Measurements from ENCODE around the gene HK1. TPM values are rescaled to one million over a fixed set of nuclear protein-coding genes. Genes with fewer than 3 reads are reported as not detected.
A peak's percentile ranks its signal among the peaks of the same experiment; 100 is the strongest.
"Not testable (repeated sequence)": the region's sequence is repeated elsewhere in the genome, so short reads cannot be mapped to it uniquely, and the experiment has no call there.

Gene HK1
- total RNA-seq, 1 donor from 2014 or later, result 88.8 TPM

DNA sequence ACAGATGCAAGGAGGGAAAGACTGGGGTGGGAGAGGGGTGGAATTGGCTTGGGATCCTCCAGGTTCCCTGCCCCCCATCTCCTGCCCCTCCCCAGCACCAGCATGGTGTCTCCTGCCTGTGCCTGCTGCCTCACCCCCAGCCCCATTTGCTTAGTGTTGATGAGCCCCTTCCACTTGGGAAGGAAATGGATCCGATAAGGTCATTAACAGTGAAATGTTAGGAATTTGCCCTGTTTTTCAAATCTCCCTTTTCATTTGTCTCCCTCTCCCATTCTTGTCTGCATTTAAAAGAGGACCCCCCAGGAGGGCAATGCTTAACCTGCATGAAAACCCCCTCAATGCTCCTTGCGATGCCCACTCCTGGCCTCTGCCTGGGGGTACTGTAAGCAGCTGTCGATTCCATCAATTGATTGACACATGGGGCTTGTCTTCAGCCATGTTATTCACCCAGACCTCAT lies 51.5 kb downstream of the HK1 start:
- TF ChIP-seq, protein P1, sequence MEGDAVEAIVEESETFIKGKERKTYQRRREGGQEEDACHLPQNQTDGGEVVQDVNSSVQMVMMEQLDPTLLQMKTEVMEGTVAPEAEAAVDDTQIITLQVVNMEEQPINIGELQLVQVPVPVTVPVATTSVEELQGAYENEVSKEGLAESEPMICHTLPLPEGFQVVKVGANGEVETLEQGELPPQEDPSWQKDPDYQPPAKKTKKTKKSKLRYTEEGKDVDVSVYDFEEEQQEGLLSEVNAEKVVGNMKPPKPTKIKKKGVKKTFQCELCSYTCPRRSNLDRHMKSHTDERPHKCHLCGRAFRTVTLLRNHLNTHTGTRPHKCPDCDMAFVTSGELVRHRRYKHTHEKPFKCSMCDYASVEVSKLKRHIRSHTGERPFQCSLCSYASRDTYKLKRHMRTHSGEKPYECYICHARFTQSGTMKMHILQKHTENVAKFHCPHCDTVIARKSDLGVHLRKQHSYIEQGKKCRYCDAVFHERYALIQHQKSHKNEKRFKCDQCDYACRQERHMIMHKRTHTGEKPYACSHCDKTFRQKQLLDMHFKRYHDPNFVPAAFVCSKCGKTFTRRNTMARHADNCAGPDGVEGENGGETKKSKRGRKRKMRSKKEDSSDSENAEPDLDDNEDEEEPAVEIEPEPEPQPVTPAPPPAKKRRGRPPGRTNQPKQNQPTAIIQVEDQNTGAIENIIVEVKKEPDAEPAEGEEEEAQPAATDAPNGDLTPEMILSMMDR (conservative IDR thresholded peaks at IDR 0.05), result no peak
- Mint-ChIP-seq H3K36me3 (ENCODE audit: low read depth) (no peaks in the 10 kb centered on the region), H3K27ac (ENCODE audit: unreplicated experiment) (no peak overlapping the region), H3K4me3 (no peak overlapping the region), H3K9me3 (no peaks in the 10 kb centered on the region), H3K27me3 (ENCODE audit: low read depth) (no peaks in the 10 kb centered on the region), H3K4me1 (peaks cover 57% of the 10 kb centered on the region)
- DNase-seq (ENCODE audit: low read depth, low spot score), result no peak

GRCh38 chr10:69331161-69331560 lies 52.9 kb downstream of the HK1 start:
- Mint-ChIP-seq H3K4me3 (no peak overlapping the region), H3K27ac (ENCODE audit: unreplicated experiment) (no peak overlapping the region), H3K9me3 (no peaks in the 10 kb centered on the region), H3K36me3 (ENCODE audit: low read depth) (no peaks in the 10 kb centered on the region), H3K27me3 (ENCODE audit: low read depth) (no peaks in the 10 kb centered on the region), H3K4me1 (peaks cover 54% of the 10 kb centered on the region)
- no peak for DNase-seq (ENCODE audit: low read depth, low spot score)
- TF ChIP-seq, protein P1 (conservative IDR thresholded peaks at IDR 0.05), result no peak

DNA sequence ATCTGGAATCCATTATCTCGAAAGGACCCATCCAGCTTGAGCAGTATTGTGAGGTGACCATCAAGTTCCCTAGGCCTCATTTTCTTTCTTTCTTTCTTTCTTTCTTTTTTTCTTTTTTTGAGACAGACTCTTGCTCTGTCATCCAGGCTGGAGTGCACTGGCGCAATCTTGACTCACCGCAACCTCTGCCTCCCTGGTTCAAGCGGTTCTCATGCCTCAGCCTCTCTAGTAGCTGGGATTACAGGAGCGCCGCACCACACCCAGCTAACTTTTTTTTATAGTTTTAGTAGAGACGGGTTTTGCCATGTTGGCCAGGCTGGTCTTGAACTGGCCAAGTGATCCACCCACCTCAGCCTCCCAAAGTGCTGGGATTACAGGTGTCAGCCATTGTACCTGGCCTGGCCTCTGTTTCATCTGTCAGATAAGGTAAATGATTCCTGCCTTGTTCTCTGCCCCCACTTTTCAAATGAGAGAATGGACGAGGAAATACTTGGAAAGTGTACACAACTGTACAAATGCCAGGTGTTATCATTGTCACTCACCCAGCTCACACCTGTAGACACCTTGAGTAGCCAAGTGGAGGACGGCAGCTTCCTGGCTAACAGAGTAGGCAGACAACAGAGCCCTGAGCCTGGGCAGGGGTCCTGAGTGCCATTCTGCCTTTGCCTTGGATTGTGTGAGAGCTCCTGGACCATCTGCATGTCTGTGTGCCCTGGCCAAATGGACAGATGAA lies 54.1 kb downstream of the HK1 start:
- no peaks in the 10 kb centered on the region for H3K27me3 Mint-ChIP-seq (ENCODE audit: low read depth)
- no peak for DNase-seq (ENCODE audit: low read depth, low spot score)
- H3K36me3 Mint-ChIP-seq (ENCODE audit: low read depth), result no peaks in the 10 kb centered on the region
- TF ChIP-seq, protein P1 (conservative IDR thresholded peaks at IDR 0.05), result no peak
- H3K4me1 Mint-ChIP-seq, result peaks cover 49% of the 10 kb centered on the region
- no peaks in the 10 kb centered on the region for H3K9me3 Mint-ChIP-seq
- no peak overlapping the region for H3K27ac Mint-ChIP-seq (ENCODE audit: unreplicated experiment)
- H3K4me3 Mint-ChIP-seq, result no peak overlapping the region

DNA sequence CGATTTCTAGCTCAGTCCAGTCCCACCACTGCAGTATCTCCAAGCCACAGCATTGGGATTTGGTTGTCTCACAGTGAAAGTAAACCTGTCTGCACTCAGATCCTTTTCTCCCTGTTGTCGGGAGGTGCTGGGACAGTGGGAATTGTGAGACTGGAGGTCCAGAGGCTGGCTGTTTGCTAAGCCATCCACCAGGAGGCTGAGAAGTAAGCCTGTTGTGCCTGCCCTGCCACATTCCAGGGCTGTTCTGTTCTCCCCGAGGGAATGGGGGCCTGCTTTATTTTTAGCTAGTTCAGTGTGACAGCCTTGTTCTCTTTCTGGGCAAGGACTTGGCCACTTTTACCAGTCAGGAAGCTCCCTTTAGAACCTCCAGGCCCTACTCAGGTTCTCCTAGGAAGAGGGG lies 54.9 kb downstream of the HK1 start:
- Mint-ChIP-seq H3K27ac (ENCODE audit: unreplicated experiment) (no peak overlapping the region), H3K27me3 (ENCODE audit: low read depth) (no peaks in the 10 kb centered on the region), H3K9me3 (no peaks in the 10 kb centered on the region), H3K4me1 (peaks cover 48% of the 10 kb centered on the region), H3K36me3 (ENCODE audit: low read depth) (no peaks in the 10 kb centered on the region), H3K4me3 (no peak overlapping the region)
- TF ChIP-seq, protein P1 (conservative IDR thresholded peaks at IDR 0.05), result peak; percentile 59
- DNase-seq (ENCODE audit: low read depth, low spot score), result no peak

GRCh38 chr10:69333865-69334301 lies 55.6 kb downstream of the HK1 start:
- H3K27ac Mint-ChIP-seq (ENCODE audit: unreplicated experiment); H3K36me3 Mint-ChIP-seq (ENCODE audit: low read depth); H3K27me3 Mint-ChIP-seq (ENCODE audit: low read depth); H3K4me3 Mint-ChIP-seq; DNase-seq (ENCODE audit: low read depth, low spot score); H3K9me3 Mint-ChIP-seq: not testable (repeated sequence)
- H3K4me1 Mint-ChIP-seq, result peaks cover 48% of the 10 kb centered on the region

- no peaks in the 10 kb centered on the region for H3K27me3 Mint-ChIP-seq (ENCODE audit: low read depth)
- H3K27ac Mint-ChIP-seq (ENCODE audit: unreplicated experiment), result peak overlapping the region; percentile 86
- no peaks in the 10 kb centered on the region for H3K36me3 Mint-ChIP-seq (ENCODE audit: low read depth)
- TF ChIP-seq, protein P1 (conservative IDR thresholded peaks at IDR 0.05), result no peak
- H3K4me1 Mint-ChIP-seq, result peaks cover 52% of the 10 kb centered on the region
- no peak for DNase-seq (ENCODE audit: low read depth, low spot score)
- no peaks in the 10 kb centered on the region for H3K9me3 Mint-ChIP-seq
- no peak overlapping the region for H3K4me3 Mint-ChIP-seq
Measured at GRCh38 chr10:69334302-69335062, 56.2 kb downstream of the HK1 start.

Measured in neural crest cell (in vitro differentiated cells).